PFSK-1 (cell line): ENCODE data around the gene SELENOO.

Source experiments
- FOXP2 ChIP-seq: optimal IDR thresholded peaks from 2 replicates; pipeline ENCODE3; 2011; ENCODE audit warnings: borderline replicate concordance, control low read depth, inconsistent platforms; ENCODE audit not compliant: insufficient read depth; ENCODE audit errors: extremely low read length, extremely low read depth
- POLR2AphosphoS5 ChIP-seq: IDR thresholded peaks from 2 replicates; pipeline ENCODE4 v1.6.1; 2012; ENCODE audit warnings: low read depth, mild to moderate bottlenecking, control low read depth, low read length, moderate library complexity
- REST ChIP-seq, 2 experiments: IDR thresholded peaks; 2 replicates each; pipeline versions ENCODE4 v1.6.1 to v1.8.0; 2011 to 2012; ENCODE audit warnings: low read depth in 2 of 2, low read length in 2 of 2, control low read depth in 1 of 2, inconsistent platforms in 1 of 2, mild to moderate bottlenecking in 1 of 2, moderate library complexity in 1 of 2; ENCODE audit not compliant: insufficient read depth in 1 of 2
- SIN3A ChIP-seq: IDR thresholded peaks from 2 replicates; pipeline ENCODE4 v1.6.1; 2012; ENCODE audit warnings: mild to moderate bottlenecking, low read length, moderate library complexity, borderline replicate concordance; ENCODE audit not compliant: insufficient read depth
- TAF1 ChIP-seq: IDR thresholded peaks from 2 replicates; pipeline ENCODE4 v1.6.1; 2012; ENCODE audit warnings: low read length, control low read depth, borderline replicate concordance; ENCODE audit not compliant: insufficient read depth

Gene SELENOO

DNA sequence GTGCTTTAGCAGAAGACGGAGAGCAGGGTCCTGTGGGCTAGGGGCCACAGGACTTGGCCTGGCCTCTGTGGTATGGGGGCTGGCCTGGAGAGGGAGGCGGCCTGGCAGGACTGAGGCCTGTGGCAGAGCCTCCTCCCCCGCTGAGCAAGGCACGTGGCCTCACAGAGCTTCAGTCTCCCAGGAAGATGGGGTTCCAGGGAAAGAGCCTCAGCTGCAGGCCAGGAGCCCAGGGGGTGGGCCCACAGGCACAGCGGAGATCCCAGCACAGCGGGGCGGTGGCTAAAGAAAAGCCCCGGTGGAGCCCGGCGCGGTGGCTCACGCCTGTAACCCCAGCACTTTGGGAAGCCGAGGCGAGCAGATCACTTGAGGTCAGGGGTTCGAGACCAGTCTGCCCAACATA is 58.5 kb downstream of the SELENOO start:
- TF ChIP-seq FOXP2 (no peak), SIN3A (no peak), REST (IDR thresholded peaks at IDR 0.05; ENCODE audit: insufficient read depth in 1 of 2, low read depth in 2 of 2, low read length in 2 of 2) (no peak), POLR2AphosphoS5 (no peak), TAF1 (no peak)

DNA sequence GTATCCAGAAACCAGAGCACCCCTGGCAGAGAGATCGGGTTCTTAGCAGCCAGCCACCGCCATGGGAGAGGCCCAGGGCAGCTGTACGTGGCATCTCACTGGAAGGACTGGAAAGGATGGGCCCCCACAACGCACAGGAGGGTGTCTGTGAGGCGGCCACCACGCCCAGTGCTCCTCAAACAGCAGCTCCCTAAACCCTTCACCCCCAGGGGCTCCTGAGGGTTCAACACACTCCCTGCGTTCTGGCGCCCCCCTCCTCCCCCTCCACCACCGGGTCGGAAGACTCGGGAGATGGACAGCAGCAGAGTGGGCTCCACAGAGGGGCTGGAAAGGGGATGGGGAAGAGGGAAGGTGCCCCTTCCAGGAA is 59.6 kb downstream of the SELENOO start:
- no peak for TF ChIP-seq SIN3A
- no peak for TF ChIP-seq POLR2AphosphoS5
- TF ChIP-seq TAF1 = no peak
- TF ChIP-seq FOXP2 = no peak
- no peak for TF ChIP-seq REST (IDR thresholded peaks at IDR 0.05; ENCODE audit: insufficient read depth in 1 of 2, low read depth in 2 of 2, low read length in 2 of 2)

- TF ChIP-seq SIN3A (no peak), REST (IDR thresholded peaks at IDR 0.05; ENCODE audit: insufficient read depth in 1 of 2, low read depth in 2 of 2, low read length in 2 of 2) (no peak), FOXP2 (no peak), POLR2AphosphoS5 (no peak), TAF1 (0 out of 2 replicates have a peak, but pooled peaks have one; percentile 1)
These were observed 60.2 kb downstream of the SELENOO start for GRCh38 chr22:50260801-50261614.

DNA sequence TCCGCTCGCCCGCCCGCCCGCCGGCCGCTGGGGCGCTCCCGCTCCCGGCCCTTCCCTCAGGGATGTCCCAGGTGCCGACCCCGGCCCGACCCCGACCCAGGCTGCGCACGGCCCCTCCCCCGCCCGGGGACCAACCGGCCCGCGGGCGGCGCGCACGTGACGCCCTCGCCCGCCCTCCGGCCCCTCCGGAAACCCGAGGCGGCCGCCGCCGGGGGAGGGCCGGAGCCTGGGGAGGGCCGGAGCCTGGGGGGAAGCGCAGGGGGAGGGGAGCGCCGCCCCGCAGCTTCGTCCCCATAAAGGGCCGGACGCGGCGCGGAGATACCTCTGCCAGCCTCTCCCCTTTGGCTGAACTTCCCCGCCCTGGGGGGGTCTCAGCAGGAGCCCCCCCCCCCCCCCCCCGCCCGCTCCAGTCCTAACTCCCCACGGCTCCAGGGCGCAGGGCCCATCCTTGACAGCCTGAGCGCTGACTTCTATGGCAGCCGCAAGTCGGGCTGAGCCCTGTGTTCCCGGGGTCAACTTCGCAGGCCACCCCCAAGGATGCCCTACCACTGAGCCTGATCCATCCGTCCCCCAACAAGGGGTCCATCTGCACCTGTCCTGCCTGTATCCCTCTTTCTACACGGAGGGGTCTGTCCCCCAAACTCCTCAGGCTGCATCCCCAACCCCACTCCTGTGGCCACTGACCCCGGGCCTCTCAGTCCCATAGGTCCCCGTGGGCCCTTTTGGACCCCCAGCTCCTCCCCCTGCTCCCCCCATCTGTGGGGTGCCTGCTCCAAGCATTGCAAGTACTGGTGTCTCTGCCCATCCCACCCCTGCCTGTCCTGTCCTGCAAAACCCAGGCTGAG is 61.0 kb downstream of the SELENOO start, which contains the start of gene MAPK12:
MAPK12 (minus strand) TSS at position 69 of the 845 bp plus-strand sequence. CDS start 174 bp downstream, outside the sequence.
- no peak for TF ChIP-seq POLR2AphosphoS5
- peak; percentile 51 for TF ChIP-seq FOXP2
- TF ChIP-seq SIN3A = no peak
- 0 out of 2 replicates have a peak, but pooled peaks have one; percentile 2 for TF ChIP-seq TAF1
- TF ChIP-seq REST (IDR thresholded peaks at IDR 0.05; ENCODE audit: insufficient read depth in 1 of 2, low read depth in 2 of 2, low read length in 2 of 2) = no peak
